ENCODE data around the gene TRIP12. TPM values are rescaled to one million over a fixed set of nuclear protein-coding genes. Genes with fewer than 3 reads are reported as not detected.

The TRIP12 gene
- polyA plus RNA-seq, 2 of the 4 experiments (the other 2 are of a cell fraction): 103 to 151 TPM

GRCh38 chr2:229917793-229918192 is 4.0 kb downstream of the TRIP12 start:
- Histone ChIP-seq H3K9me3 (no peaks in the 10 kb centered on the region), H3K4me2 (no peak overlapping the region), H3K4me1 (peaks cover 14% of the 10 kb centered on the region; the same call in 1 of the 3 replicates), H3K4me3 (no peak overlapping the region), H3K27ac (no peak overlapping the region)
- TF ChIP-seq BCL3 (IDR thresholded peaks at IDR 0.05) (no peak), JUNB (IDR thresholded peaks at IDR 0.05) (no peak), FOSL2 (IDR thresholded peaks at IDR 0.05) (no peak), FOSL2 (CRISPR knock-in tag; IDR thresholded peaks at IDR 0.05) (no peak), POLR2A (IDR thresholded peaks at IDR 0.05; ENCODE audit: low read length) (no peak), MAFK (IDR thresholded peaks at IDR 0.05; ENCODE audit: partially characterized antibody) (no peak), EP300 (IDR thresholded peaks at IDR 0.05) (no peak), MAZ (IDR thresholded peaks at IDR 0.05; ENCODE audit: borderline replicate concordance, low read depth, low read length) (no peak), ELK1 (IDR thresholded peaks at IDR 0.05; ENCODE audit: low read depth, low read length) (no peak), CTCF (IDR thresholded peaks at IDR 0.05) (no peak), CBX8 (IDR thresholded peaks at IDR 0.05) (no peak), REST (IDR thresholded peaks at IDR 0.05) (no peak)
- FAIRE-seq (no peak), DNase-seq (ENCODE audit: low read depth in 1 of 2, low spot score in 1 of 2) (no peak), ATAC-seq (no peak)
- ChIA-PET POLR2A (no interaction called here), CTCF (no interaction called here)
- WGBS (ENCODE audit: missing lambda C conversion rate): 97% methylated on average over 5 of the region's 5 CpGs

- peaks cover 27% of the 10 kb centered on the region; the same call in 2 of the 3 replicates for H3K4me1 ChIP-seq
- 95% methylated on average over 2 of the region's 2 CpGs for WGBS (ENCODE audit: missing lambda C conversion rate)
- ChIA-PET POLR2A (interaction anchor here (0.6 kb wide), 1 partner anchor 28 kb away, joined by 3 read pairs; no protein-coding TSS in a partner anchor), CTCF (no interaction called here)
- no peak overlapping the region for H3K4me2 ChIP-seq
- no peak overlapping the region for H3K4me3 ChIP-seq
- DNase-seq (ENCODE audit: low read depth in 1 of 2, low spot score in 1 of 2) (no peak), FAIRE-seq (no peak), ATAC-seq (no peak)
- no peak overlapping the region for H3K27ac ChIP-seq
- H3K9me3 ChIP-seq: no peaks in the 10 kb centered on the region
- TF ChIP-seq HEYL (CRISPR knock-in tag; IDR thresholded peaks at IDR 0.05): no peak
- no peak for TF ChIP-seq ELK1 (IDR thresholded peaks at IDR 0.05; ENCODE audit: low read depth, low read length)
- no peak for TF ChIP-seq FOSB (CRISPR knock-in tag; IDR thresholded peaks at IDR 0.05)
- TF ChIP-seq PBX3 (IDR thresholded peaks at IDR 0.05): no peak
- TF ChIP-seq MYC (IDR thresholded peaks at IDR 0.05; ENCODE audit: borderline replicate concordance, low read length): no peak
- TF ChIP-seq ZNF302 (CRISPR knock-in tag; IDR thresholded peaks at IDR 0.05): no peak
- TF ChIP-seq USF2 (IDR thresholded peaks at IDR 0.05): no peak
- TF ChIP-seq REST (IDR thresholded peaks at IDR 0.05): no peak
- no peak for TF ChIP-seq CTCF (IDR thresholded peaks at IDR 0.05)
- no peak for TF ChIP-seq POLR2AphosphoS2 (conservative IDR thresholded peaks at IDR 0.05; ENCODE audit: low read length)
Measured at GRCh38 chr2:229914171-229914570, 7.6 kb downstream of the TRIP12 start.
